GM23338 (cell line): ENCODE results near the gene PPP1CA. TPM values are rescaled to one million over a fixed set of nuclear protein-coding genes. Genes with fewer than 3 reads are reported as not detected.

ENCODE experiments used
- ATAC-seq: fragments of 200-7000 bp; cut with Tn5 transposase; 3 replicates; pipeline ENCODE4 v1.9.1; 2020
- DNase-seq: peaks from one replicate; pipeline ENCODE4 v3.0.0-alpha.2; 2015; ENCODE audit warnings: low spot score
- H2AFZ ChIP-seq: fragments of 200-600 bp; sonication (generic); 2 replicates; pipeline ENCODE4 v1.8.0; 2016; ENCODE audit warnings: antibody characterized with exemption, mild to moderate bottlenecking, moderate library complexity
- H3F3A ChIP-seq: fragments of 200-600 bp; sonication (generic); replicated peaks from 2 replicates; pipeline ENCODE4 v1.8.0; 2017; ENCODE audit warnings: antibody characterized with exemption, mixed run types, low read depth
- H3K27ac ChIP-seq: fragments of 200-600 bp; sonication (generic); 2 replicates; pipeline ENCODE4 v1.6.1; 2016; ENCODE audit warnings: low read depth
- H3K27me3 ChIP-seq: fragments of 200-600 bp; sonication (generic); 2 replicates; pipeline ENCODE4 v1.8.0; 2016; ENCODE audit warnings: mild to moderate bottlenecking, mixed run types, moderate library complexity; ENCODE audit not compliant: insufficient read depth
- H3K36me3 ChIP-seq: fragments of 200-600 bp; sonication (generic); 2 replicates; pipeline ENCODE4 v1.8.0; 2016; ENCODE audit warnings: mild to moderate bottlenecking; ENCODE audit not compliant: insufficient read depth
- H3K4me1 ChIP-seq: fragments of 200-600 bp; sonication (generic); 2 replicates; pipeline ENCODE4 v1.8.0; 2016; ENCODE audit warnings: mild to moderate bottlenecking, moderate library complexity; ENCODE audit not compliant: insufficient read depth
- H3K4me2 ChIP-seq: fragments of 200-600 bp; sonication (generic); 2 replicates; pipeline ENCODE4 v1.7.1; 2017; ENCODE audit warnings: mixed run types
- H3K4me3 ChIP-seq: fragments of 200-600 bp; sonication (generic); 2 replicates; pipeline ENCODE4 v1.6.1; 2016; ENCODE audit warnings: mixed run types
- H3K79me2 ChIP-seq: fragments of 200-600 bp; sonication (generic); replicated peaks from 2 replicates; pipeline ENCODE4 v1.8.0; 2017; ENCODE audit warnings: mild to moderate bottlenecking; ENCODE audit not compliant: insufficient read depth
- H3K9me2 ChIP-seq: fragments of 200-600 bp; sonication (generic); 2 replicates; pipeline ENCODE4 v1.8.0; 2017; ENCODE audit not compliant: insufficient read depth
- H4K20me1 ChIP-seq: fragments of 200-600 bp; sonication (generic); replicated peaks from 2 replicates; pipeline ENCODE4 v1.8.0; 2017; ENCODE audit warnings: mild to moderate bottlenecking; ENCODE audit not compliant: insufficient read depth
- H3K27ac Mint-ChIP-seq: 2 replicates; pipeline ENCODE4 v1.8.0; 2020; ENCODE audit warnings: inconsistent platforms, mild to moderate bottlenecking, moderate library complexity, mixed read lengths
- H3K27me3 Mint-ChIP-seq: 3 replicates; pipeline ENCODE4 v1.8.0; 2022; ENCODE audit warnings: low read depth, mild to moderate bottlenecking, moderate library complexity, mixed read lengths, inconsistent platforms; ENCODE audit not compliant: insufficient read depth, poor library complexity
- H3K36me3 Mint-ChIP-seq: 3 replicates; pipeline ENCODE4 v1.8.0; 2021; ENCODE audit warnings: low read depth, mild to moderate bottlenecking, inconsistent platforms, moderate library complexity, mixed read lengths
- H3K4me1 Mint-ChIP-seq: 3 replicates; pipeline ENCODE4 v1.8.0; 2020; ENCODE audit warnings: mild to moderate bottlenecking, inconsistent platforms, mixed read lengths
- H3K4me3 Mint-ChIP-seq: 3 replicates; pipeline ENCODE4 v1.8.0; 2021; ENCODE audit warnings: moderate library complexity, mild to moderate bottlenecking, inconsistent platforms, mixed read lengths
- H3K9me3 Mint-ChIP-seq: 3 replicates; pipeline ENCODE4 v1.8.0; 2020; ENCODE audit warnings: moderate library complexity, mild to moderate bottlenecking, inconsistent platforms, mixed read lengths
- EZH2 ChIP-seq: fragments of 200-600 bp; sonication (generic); IDR thresholded peaks from one replicate; pipeline ENCODE4 v1.8.0; 2017; ENCODE audit warnings: antibody characterized with exemption, mild to moderate bottlenecking, low read depth; ENCODE audit not compliant: unreplicated experiment
- EZH2phosphoT487 ChIP-seq: fragments of 200-600 bp; sonication (generic); IDR thresholded peaks from one replicate; pipeline ENCODE4 v1.8.1; 2018; ENCODE audit warnings: antibody characterized with exemption; ENCODE audit not compliant: unreplicated experiment
- NANOG ChIP-seq: IDR thresholded peaks from 2 replicates; pipeline ENCODE4 v1.6.1; 2016; ENCODE audit warnings: antibody characterized with exemption, borderline replicate concordance
- POLR2AphosphoS5 ChIP-seq: IDR thresholded peaks from 2 replicates; pipeline ENCODE4 v1.6.1; 2016; ENCODE audit warnings: antibody characterized with exemption, low read depth
- STAT1 ChIP-seq: IDR thresholded peaks from one replicate; pipeline ENCODE4 v1.6.1; 2016; ENCODE audit warnings: antibody characterized with exemption; ENCODE audit not compliant: unreplicated experiment
- ZNF114 ChIP-seq: fragments of 250-450 bp; sonication (Bioruptor Pico); IDR thresholded peaks from 2 replicates; pipeline ENCODE4 v1.5.0; 2020; ENCODE audit warnings: mild to moderate bottlenecking, moderate library complexity
- polyA plus RNA-seq: library from polyadenylated mRNA; unstranded; fragments of >200 nt; fragmentation: Nextera tagmentation; extraction: Ambion mirVana; gene quantifications from 2 replicates; pipeline ENCODE4 v1.2.1, GENCODE V29; 2016
- total RNA-seq: library from RNA; depleted of rRNA; stranded (reverse); fragments of >200 nt; shearing (Covaris generic); gene quantifications from 2 replicates; pipeline ENCODE4 v1.2.3, GENCODE V29; 2014
- TF ChIP-seq, protein P1 (sequence below): fragments of 250-450 bp; sonication (Bioruptor Pico); IDR thresholded peaks from 2 replicates; pipeline ENCODE4 v1.5.0; 2020; ENCODE audit warnings: mild to moderate bottlenecking, moderate library complexity

PPP1CA gene
- total and polyA plus RNA-seq, 2 experiments from 2014 or later = 217 to 237 TPM

DNA sequence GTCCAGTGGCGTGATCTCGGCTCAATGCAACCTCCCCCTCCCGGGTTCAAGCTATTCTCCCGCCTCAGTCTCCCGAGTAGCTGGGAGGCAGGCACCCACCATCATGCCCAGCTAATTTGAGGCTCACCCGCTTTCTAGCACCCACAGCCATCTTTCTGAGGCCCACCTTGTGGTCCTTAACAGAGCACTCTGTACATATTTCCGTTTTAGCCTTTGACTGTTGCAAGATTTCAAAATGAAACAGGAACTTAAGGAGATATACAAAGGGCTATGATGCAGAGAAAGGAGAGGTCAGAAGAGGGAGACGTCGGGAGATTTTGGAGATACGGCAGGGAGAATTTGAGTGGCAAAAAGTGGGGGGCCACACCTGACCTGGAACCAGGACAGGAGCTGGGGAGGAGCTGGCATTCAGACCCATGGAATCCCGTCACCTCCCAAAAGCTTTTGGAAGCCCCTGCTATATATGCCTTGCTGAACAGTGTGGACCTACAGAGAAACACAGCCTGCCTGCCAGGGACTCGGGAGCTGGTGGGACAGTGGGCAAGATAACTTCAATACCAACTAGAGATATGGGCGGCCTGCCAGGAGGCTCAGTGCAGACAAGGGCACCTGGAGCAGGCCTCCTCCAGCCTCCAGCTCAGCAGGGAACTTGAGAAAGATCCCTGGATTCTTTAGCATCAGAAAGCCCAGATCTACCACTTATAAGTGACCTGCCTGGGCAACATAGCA is 20.2 kb downstream of the PPP1CA start (continued):
- TF ChIP-seq, protein P1, sequence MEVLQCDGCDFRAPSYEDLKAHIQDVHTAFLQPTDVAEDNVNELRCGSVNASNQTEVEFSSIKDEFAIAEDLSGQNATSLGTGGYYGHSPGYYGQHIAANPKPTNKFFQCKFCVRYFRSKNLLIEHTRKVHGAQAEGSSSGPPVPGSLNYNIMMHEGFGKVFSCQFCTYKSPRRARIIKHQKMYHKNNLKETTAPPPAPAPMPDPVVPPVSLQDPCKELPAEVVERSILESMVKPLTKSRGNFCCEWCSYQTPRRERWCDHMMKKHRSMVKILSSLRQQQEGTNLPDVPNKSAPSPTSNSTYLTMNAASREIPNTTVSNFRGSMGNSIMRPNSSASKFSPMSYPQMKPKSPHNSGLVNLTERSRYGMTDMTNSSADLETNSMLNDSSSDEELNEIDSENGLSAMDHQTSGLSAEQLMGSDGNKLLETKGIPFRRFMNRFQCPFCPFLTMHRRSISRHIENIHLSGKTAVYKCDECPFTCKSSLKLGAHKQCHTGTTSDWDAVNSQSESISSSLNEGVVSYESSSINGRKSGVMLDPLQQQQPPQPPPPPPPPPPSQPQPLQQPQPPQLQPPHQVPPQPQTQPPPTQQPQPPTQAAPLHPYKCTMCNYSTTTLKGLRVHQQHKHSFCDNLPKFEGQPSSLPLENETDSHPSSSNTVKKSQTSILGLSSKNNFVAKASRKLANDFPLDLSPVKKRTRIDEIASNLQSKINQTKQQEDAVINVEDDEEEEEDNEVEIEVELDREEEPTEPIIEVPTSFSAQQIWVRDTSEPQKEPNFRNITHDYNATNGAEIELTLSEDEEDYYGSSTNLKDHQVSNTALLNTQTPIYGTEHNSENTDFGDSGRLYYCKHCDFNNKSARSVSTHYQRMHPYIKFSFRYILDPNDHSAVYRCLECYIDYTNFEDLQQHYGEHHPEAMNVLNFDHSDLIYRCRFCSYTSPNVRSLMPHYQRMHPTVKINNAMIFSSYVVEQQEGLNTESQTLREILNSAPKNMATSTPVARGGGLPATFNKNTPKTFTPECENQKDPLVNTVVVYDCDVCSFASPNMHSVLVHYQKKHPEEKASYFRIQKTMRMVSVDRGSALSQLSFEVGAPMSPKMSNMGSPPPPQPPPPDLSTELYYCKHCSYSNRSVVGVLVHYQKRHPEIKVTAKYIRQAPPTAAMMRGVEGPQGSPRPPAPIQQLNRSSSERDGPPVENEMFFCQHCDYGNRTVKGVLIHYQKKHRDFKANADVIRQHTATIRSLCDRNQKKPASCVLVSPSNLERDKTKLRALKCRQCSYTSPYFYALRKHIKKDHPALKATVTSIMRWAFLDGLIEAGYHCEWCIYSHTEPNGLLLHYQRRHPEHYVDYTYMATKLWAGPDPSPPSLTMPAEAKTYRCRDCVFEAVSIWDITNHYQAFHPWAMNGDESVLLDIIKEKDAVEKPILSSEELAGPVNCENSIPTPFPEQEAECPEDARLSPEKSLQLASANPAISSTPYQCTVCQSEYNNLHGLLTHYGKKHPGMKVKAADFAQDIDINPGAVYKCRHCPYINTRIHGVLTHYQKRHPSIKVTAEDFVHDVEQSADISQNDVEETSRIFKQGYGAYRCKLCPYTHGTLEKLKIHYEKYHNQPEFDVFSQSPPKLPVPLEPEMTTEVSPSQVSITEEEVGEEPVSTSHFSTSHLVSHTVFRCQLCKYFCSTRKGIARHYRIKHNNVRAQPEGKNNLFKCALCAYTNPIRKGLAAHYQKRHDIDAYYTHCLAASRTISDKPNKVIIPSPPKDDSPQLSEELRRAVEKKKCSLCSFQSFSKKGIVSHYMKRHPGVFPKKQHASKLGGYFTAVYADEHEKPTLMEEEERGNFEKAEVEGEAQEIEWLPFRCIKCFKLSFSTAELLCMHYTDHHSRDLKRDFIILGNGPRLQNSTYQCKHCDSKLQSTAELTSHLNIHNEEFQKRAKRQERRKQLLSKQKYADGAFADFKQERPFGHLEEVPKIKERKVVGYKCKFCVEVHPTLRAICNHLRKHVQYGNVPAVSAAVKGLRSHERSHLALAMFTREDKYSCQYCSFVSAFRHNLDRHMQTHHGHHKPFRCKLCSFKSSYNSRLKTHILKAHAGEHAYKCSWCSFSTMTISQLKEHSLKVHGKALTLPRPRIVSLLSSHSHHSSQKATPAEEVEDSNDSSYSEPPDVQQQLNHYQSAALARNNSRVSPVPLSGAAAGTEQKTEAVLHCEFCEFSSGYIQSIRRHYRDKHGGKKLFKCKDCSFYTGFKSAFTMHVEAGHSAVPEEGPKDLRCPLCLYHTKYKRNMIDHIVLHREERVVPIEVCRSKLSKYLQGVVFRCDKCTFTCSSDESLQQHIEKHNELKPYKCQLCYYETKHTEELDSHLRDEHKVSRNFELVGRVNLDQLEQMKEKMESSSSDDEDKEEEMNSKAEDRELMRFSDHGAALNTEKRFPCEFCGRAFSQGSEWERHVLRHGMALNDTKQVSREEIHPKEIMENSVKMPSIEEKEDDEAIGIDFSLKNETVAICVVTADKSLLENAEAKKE = no peak
- TF ChIP-seq NANOG (no peak), ZNF114 (CRISPR knock-in tag) (no peak), EZH2 (no peak), STAT1 (no peak)

DNA sequence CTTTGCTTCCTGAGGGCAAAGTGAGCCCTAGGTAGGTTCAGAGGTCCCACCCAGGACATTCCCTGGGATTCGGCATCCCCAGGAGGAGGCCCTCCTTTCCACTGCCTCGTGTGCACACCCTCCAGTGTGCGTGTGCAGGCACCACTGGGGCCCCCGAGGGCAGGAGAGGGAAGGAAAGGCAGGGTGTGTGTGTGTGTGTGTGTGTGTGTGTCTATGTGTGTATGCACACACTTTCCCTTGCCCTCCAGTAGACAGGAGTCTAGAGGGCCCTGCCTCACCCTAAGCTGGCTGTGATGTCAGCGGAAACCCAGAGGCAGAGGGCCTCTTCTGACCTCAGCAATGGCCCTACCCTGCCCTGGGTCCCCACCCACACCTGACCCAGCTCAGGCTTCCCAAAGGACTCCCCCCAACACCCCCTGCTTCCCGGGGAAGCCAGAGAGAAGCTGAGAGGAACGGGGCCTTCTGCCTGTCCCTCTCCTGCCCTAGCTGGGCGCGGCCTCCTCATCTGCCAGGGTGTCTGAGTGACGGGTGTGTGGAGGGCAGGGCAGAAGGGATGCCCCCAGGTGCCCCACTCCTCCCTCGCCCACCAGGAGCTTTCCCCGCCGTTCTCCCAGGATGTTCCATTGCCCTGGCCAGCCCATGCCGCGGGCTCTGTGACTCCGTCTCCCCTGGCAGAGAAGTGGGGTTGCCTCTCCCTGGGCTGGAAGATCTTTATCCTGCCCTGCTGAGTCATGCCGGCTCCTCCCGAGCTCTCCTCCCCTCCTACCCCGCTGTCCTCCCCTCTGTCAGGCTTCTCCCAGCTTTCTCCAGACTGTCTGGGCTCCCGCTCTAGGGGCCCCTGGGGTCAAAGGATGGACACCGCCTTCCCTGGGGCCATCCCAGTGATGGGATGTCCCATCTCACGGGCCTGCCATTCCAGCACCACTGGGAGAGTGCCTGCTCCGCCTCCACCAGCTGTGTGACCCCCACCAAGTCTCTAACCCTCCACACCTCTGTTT is 22.3 kb downstream of the PPP1CA start:
- no peak for ATAC-seq
- H3K27me3 Mint-ChIP-seq = peaks cover 25% of the 10 kb centered on the region
- Histone ChIP-seq H3K9me2 (no peaks in the 10 kb centered on the region), H3K27ac (no peak overlapping the region), H3K79me2 (no peaks in the 10 kb centered on the region), H3K4me3 (no peak overlapping the region), H3K36me3 (no peaks in the 10 kb centered on the region), H2AFZ (no peak overlapping the region), H4K20me1 (no peaks in the 10 kb centered on the region), H3F3A (no peaks in the 10 kb centered on the region; the same call in 1 of the 2 replicates), H3K4me1 (peaks cover 17% of the 10 kb centered on the region), H3K27me3 (peaks cover 48% of the 10 kb centered on the region), H3K4me2 (no peak overlapping the region)
- no peaks in the 10 kb centered on the region; the same call in 2 of the 3 replicates for H3K9me3 Mint-ChIP-seq
- H3K4me3 Mint-ChIP-seq = no peak overlapping the region
- peaks cover 39% of the 10 kb centered on the region for H3K4me1 Mint-ChIP-seq
- H3K27ac Mint-ChIP-seq = no peak overlapping the region
- H3K36me3 Mint-ChIP-seq = no peaks in the 10 kb centered on the region
- TF ChIP-seq POLR2AphosphoS5 (no peak), EZH2phosphoT487 (no peak)
- no peak for DNase-seq
